Stimulated activated CD4-positive, alpha-beta T cell treated with anti-CD3 and anti-CD28 coated beads, Interleukin-4, amount 100 ng/mL, for 48 hours (primary cell): ENCODE measurements around the gene ARHGEF19.
"Not testable (repeated sequence)": the region's sequence is repeated elsewhere in the genome, so short reads cannot be mapped to it uniquely, and the experiment has no call there.

Source experiments
- DNase-seq, 2 donors: peaks; one replicate each; pipeline ENCODE4 v3.0.0-alpha.2; 2020; ENCODE audit warnings: low read depth in 2 of 2

ARHGEF19 gene

GRCh38 chr1:16166117-16166516 lies 46.3 kb downstream of the ARHGEF19 start:
- no peak for DNase-seq

- DNase-seq, result no peak
Measured at GRCh38 chr1:16165548-16165947, 46.9 kb downstream of the ARHGEF19 start.

- DNase-seq, result no peak
Measured at GRCh38 chr1:16165073-16165364, 47.4 kb downstream of the ARHGEF19 start.

DNA sequence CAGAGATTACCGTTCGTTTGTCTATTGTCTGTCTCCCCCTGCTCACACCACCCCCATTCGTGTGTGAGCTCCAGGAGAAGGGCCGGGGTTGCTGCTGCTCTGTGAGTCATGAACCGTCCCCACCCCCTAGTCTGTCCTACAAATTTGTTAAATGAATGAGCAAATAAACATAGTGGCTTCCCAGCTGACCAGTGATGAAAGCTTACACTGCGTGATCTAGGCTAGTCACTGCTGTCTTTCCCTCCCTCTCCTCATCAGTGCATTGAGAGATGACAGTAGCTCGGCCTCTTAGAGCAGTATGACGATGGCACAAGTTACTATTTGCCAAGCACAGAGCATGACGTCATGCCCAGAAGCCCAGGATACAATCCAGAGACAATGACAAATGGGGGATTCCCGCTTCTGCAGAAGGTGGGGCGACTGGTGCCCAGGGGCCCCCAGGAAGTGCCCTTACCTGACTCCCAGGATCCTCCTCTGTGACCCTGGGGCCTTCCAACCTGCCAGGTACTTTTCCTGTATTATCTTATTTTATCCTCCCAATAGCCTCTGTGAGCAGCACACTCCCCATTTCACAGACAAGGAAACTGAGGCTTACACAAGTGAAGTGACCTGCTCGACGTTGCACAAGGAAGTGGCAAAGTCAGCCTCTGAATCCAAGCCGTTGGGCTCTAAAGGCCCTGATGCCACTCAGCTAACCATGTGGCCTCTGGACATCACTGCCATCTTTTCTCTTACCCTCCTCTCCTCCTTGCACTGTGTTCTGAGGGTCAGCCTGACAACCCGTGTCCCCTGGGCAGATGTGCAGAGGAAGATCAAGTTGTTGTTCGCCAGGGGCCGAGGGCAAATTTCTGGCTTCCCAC lies 48.0 kb downstream of the ARHGEF19 start:
- DNase-seq, result no peak

GRCh38 chr1:16163608-16164212 lies 48.7 kb downstream of the ARHGEF19 start:
- not testable (repeated sequence) for DNase-seq

GRCh38 chr1:16162163-16162822 lies 50.2 kb downstream of the ARHGEF19 start:
- peak; percentile 31 to 44 for DNase-seq

GRCh38 chr1:16161717-16162116 lies 50.7 kb downstream of the ARHGEF19 start:
- DNase-seq, result no peak

DNA sequence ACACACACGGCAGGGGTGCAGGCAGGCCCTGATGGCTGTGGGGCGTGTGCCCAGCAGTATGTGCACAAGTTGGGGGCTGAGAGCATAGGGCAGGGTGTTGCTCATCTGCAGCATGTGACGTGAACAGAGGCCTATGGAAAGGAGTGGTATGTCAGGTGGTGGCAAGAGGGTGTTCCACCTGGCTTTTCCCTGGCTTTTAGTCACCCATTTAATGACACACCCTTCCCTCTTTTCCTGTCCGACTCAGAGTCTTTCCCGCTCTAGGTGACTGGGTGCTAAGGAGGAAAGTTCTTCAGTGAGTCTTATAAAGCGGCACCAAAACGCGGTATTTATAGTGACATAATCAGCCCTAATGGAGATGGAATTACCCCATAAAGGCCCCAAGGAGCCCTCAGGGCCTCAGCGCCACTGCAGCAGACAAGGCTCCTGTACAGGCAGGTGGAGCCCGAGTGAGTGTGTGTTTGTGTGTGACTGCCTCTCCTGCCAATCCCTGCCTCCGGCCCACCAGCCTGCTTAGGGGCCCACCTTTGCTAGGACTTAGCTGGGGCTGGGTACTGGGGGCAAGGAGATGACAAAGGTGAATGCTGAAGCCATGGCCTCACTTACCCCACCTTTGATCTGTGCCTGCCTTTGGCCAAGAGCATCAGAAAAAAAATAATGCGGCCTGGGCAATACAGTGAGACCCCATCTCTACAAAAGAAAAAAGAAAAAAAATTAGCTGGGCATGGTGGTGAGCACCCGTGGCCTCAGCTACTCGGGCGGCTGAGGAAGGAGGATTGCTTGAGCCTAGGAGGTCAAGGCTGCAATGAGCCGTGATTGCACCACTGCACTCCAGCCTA lies 53.2 kb downstream of the ARHGEF19 start:
- DNase-seq, result no peak

- no peak for DNase-seq
Measured at GRCh38 chr1:16158025-16158424, 54.4 kb downstream of the ARHGEF19 start.

- no peak for DNase-seq
Measured at GRCh38 chr1:16156848-16157495, 55.5 kb downstream of the ARHGEF19 start.

GRCh38 chr1:16155537-16156410 lies 56.7 kb downstream of the ARHGEF19 start, which contains the start of gene EPHA2:
TSS of gene EPHA2 (minus strand) at chr1:16156069. CDS start at chr1:16155932, 137 bp downstream.
- DNase-seq, result no peak

- DNase-seq, result no peak
Measured at GRCh38 chr1:16153999-16154673, 58.3 kb downstream of the ARHGEF19 start.

GRCh38 chr1:16153096-16153998 lies 59.1 kb downstream of the ARHGEF19 start:
- DNase-seq, result no peak

DNA sequence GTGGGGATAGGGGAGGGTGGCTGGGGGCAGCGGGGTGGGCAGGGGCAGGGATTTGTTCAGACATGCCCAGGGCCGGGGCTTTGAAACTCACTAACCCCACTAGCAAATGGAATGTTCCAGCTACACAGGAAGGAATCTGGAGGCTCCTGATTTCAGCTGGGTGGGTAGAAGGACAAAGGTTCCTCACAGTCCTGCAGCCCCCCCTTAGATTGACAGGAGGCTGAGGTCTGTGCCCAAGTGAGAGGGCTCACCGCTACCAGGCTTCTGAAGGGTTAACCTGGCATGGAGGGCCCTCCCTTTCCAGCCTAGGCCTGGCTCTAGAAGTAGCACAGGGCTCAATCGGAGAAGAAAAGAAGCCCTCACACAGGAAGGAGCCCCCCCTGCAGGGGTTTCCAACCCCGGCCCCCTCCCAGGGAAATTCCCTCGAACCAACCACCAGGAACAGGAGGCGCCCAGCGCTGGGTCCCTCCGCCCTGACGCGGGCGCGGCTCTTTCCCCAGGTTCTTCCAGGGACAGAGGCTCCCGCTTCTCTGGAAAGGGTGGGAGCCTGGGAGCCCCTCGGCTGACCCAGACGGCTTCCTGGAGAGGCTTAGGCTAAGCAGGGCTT lies 59.9 kb downstream of the ARHGEF19 start:
- DNase-seq, result no peak

DNA sequence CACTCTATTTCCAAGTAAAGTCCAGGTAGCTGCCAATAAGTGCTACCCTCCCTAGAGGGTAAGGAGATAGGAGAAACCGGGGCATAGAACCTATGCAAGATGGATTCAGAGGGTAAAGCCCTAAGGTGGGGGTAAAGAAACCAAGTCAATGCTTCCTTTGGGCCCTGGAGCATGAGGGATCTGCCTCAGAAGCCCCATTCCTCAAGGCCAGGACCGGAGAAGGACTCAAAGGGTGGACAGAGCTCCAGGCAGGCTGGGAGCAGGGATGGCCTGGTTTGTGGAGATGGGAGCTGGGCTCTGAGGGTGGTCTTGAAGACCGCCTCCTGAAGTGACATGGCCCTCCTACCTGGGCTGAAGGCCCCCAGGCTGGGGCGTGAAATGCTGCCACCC lies 60.5 kb downstream of the ARHGEF19 start:
- DNase-seq, result no peak

DNA sequence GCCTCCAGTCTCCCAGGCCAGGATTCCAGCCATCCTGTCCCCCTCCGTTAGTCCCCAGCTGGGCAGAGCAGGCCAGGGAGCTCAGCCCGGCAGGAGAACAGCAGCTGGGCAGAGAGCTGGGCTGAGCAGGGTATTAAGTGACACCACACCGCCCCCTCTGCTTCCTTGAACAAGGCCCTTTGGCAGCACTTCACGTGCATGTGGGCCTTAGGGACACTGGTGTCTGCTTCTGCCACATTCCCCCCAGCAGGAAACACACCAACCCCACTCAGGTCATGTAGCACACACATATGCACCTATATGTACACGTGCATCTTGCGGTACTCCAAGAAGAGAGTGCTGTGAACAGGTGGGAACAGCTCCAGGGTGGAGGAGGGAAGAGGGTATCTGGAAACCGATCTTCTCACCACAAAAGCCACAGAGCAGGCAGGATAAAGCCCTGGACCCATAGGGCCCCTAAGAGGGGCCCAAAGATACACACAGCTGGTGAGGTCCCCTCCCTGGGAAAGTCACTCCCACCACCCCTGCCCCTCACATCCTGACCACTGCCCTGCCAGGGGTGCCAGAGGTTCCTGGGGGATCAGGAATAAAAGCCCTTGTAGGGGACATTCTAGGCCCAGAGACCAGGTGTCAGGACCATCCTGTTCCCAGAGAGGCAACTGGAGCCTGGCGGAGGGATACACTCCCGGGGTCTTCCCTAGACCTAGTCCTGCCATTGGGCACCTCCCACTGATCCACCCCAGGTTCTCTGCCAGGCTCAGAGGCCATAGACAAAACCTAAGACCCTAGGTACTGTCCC lies 61.1 kb downstream of the ARHGEF19 start:
- DNase-seq, result no peak

DNA sequence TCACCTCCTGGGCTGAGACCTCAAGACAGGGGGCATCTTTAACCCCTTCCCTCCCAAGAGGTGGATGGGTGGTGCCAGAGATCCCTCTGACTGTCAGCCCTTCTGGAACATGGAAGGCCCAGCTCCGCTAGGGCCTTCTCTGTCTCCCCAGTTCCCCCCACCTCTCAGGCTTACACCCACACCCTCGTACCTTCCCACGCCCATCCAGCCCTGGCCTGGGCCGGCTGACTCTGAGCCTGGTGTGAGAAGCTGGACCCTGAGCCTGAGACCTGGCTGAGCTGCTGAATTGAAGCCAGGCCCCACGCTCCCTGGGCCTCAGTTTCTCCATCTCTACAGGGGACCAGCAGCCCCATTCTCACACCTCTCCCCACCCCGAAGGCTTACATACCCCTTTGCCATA lies 61.9 kb downstream of the ARHGEF19 start:
- no peak for DNase-seq
